H9 (cell line): ENCODE results near the gene PGS1. TPM values are rescaled to one million over a fixed set of nuclear protein-coding genes. Genes with fewer than 3 reads are reported as not detected.

ENCODE experiments used
- DNase-seq: peaks from one replicate; pipeline ENCODE4 v3.0.0-alpha.2; 2017
- H2AFZ ChIP-seq: one replicate; pipeline ENCODE4 v1.6.1; 2013; ENCODE audit warnings: mild to moderate bottlenecking, low read length, control low read depth, moderate library complexity
- H2AK5ac ChIP-seq: 2 replicates; pipeline ENCODE4 v1.6.1; 2013; ENCODE audit warnings: low read length, control low read depth, mixed read lengths; ENCODE audit not compliant: insufficient read length
- H2BK120ac ChIP-seq: one replicate; pipeline ENCODE4 v1.6.1; 2013; ENCODE audit warnings: low read depth, mild to moderate bottlenecking, low read length, control low read depth, inconsistent platforms; ENCODE audit not compliant: poor library complexity, severe bottlenecking
- H2BK12ac ChIP-seq: 2 replicates; pipeline ENCODE4 v1.6.1; 2013; ENCODE audit warnings: low read length, control low read depth, mixed read lengths, low read depth; ENCODE audit not compliant: insufficient read length
- H2BK15ac ChIP-seq: 2 replicates; pipeline ENCODE4 v1.6.1; 2013; ENCODE audit warnings: low read depth, low read length, control low read depth
- H2BK20ac ChIP-seq: one replicate; pipeline ENCODE4 v1.6.1; 2013; ENCODE audit warnings: low read depth, mild to moderate bottlenecking, low read length, control low read depth, inconsistent platforms; ENCODE audit not compliant: poor library complexity, severe bottlenecking
- H2BK5ac ChIP-seq: 2 replicates; pipeline ENCODE4 v1.6.1; 2013; ENCODE audit warnings: low read length, control low read depth, mixed read lengths; ENCODE audit not compliant: insufficient read length
- H3K14ac ChIP-seq: 2 replicates; pipeline ENCODE4 v1.6.1; 2013; ENCODE audit warnings: low read length, control low read depth; ENCODE audit not compliant: insufficient read depth
- H3K18ac ChIP-seq: 2 replicates; pipeline ENCODE4 v1.6.1; 2013; ENCODE audit warnings: low read depth, mild to moderate bottlenecking, mixed read lengths, low read length, control low read depth; ENCODE audit not compliant: insufficient read length
- H3K23ac ChIP-seq: 2 replicates; pipeline ENCODE4 v1.6.1; 2013; ENCODE audit warnings: low read length, control low read depth, mixed read lengths, low read depth; ENCODE audit not compliant: insufficient read length
- H3K23me2 ChIP-seq: 2 replicates; pipeline ENCODE4 v1.6.1; 2013; ENCODE audit warnings: low read depth, mild to moderate bottlenecking, mixed read lengths, low read length, control low read depth; ENCODE audit not compliant: insufficient read length, poor library complexity, severe bottlenecking
- H3K27ac ChIP-seq: 2 replicates; pipeline ENCODE4 v1.5.1; 2013; ENCODE audit warnings: low read length, control low read depth, mixed read lengths, low read depth; ENCODE audit not compliant: insufficient read length
- H3K27me3 ChIP-seq: 2 replicates; pipeline ENCODE4 v1.6.1; 2013; ENCODE audit warnings: low read length, control low read depth, inconsistent platforms; ENCODE audit not compliant: insufficient read depth
- H3K4ac ChIP-seq: 2 replicates; pipeline ENCODE4 v1.6.1; 2013; ENCODE audit warnings: low read depth, mild to moderate bottlenecking, control low read depth, inconsistent platforms, low read length, moderate library complexity
- H3K4me1 ChIP-seq: 2 replicates; pipeline ENCODE4 v1.6.1; 2013; ENCODE audit warnings: low read length, control low read depth, inconsistent platforms; ENCODE audit not compliant: insufficient read depth
- H3K4me2 ChIP-seq: 2 replicates; pipeline ENCODE4 v1.6.1; 2013; ENCODE audit warnings: low read length, control low read depth, mixed read lengths; ENCODE audit not compliant: insufficient read length, insufficient read depth
- H3K56ac ChIP-seq: 2 replicates; pipeline ENCODE4 v1.6.1; 2013; ENCODE audit warnings: low read depth, mild to moderate bottlenecking, mixed read lengths, low read length, control low read depth; ENCODE audit not compliant: insufficient read length
- H3K79me1 ChIP-seq: 2 replicates; pipeline ENCODE4 v1.6.1; 2013; ENCODE audit warnings: low read depth, mild to moderate bottlenecking, moderate library complexity, low read length, control low read depth, inconsistent platforms; ENCODE audit not compliant: insufficient read depth, poor library complexity, severe bottlenecking
- H3K79me2 ChIP-seq: 2 replicates; pipeline ENCODE4 v1.6.1; 2013; ENCODE audit warnings: low read length, control low read depth, inconsistent platforms; ENCODE audit not compliant: insufficient read depth
- H3K9ac ChIP-seq: 2 replicates; pipeline ENCODE4 v1.6.1; 2013; ENCODE audit warnings: low read length, control low read depth, mixed read lengths; ENCODE audit not compliant: insufficient read length; ENCODE audit errors: extremely low read depth
- H3K9me3 ChIP-seq: one replicate; pipeline ENCODE4 v1.6.1; 2013; ENCODE audit warnings: low read depth, low read length, inconsistent platforms; ENCODE audit not compliant: control insufficient read depth
- H3T11ph ChIP-seq: one replicate; pipeline ENCODE4 v1.6.1; 2013; ENCODE audit warnings: mild to moderate bottlenecking, low read length, control low read depth, inconsistent platforms
- H4K20me1 ChIP-seq: one replicate; pipeline ENCODE4 v1.6.1; 2013; ENCODE audit not compliant: control insufficient read depth, insufficient read length, insufficient read depth
- H4K5ac ChIP-seq: 2 replicates; pipeline ENCODE4 v1.6.1; 2013; ENCODE audit warnings: low read depth, mild to moderate bottlenecking, mixed read lengths, low read length, control low read depth; ENCODE audit not compliant: insufficient read length
- H4K8ac ChIP-seq: replicated peaks from 2 replicates; pipeline ENCODE4 v1.6.1; 2013; ENCODE audit warnings: low read length, control low read depth, mixed read lengths, low read depth; ENCODE audit not compliant: insufficient read length
- H4K91ac ChIP-seq: 2 replicates; pipeline ENCODE4 v1.6.1; 2013; ENCODE audit warnings: low read depth, mild to moderate bottlenecking, moderate library complexity, mixed read lengths, low read length, control low read depth; ENCODE audit not compliant: insufficient read length
- H3K27ac Mint-ChIP-seq, 3 experiments: 2 replicates in 2 of 3; 3 replicates in 1 of 3; pipeline ENCODE4 v1.8.0; 2020 to 2021; ENCODE audit warnings: mixed read lengths in 3 of 3, mild to moderate bottlenecking in 1 of 3, moderate library complexity in 1 of 3
- H3K27me3 Mint-ChIP-seq: 2 replicates; pipeline ENCODE4 v1.8.0; 2021; ENCODE audit warnings: low read depth, mild to moderate bottlenecking, moderate library complexity, mixed read lengths
- H3K36me3 Mint-ChIP-seq, 3 experiments: 2 replicates in 2 of 3; 3 replicates in 1 of 3; pipeline ENCODE4 v1.8.0; 2020 to 2021; ENCODE audit warnings: low read depth in 3 of 3, mixed read lengths in 3 of 3; ENCODE audit not compliant: insufficient read depth in 1 of 3
- H3K4me1 Mint-ChIP-seq, 2 experiments: 2 replicates each; pipeline ENCODE4 v1.8.0; 2020; ENCODE audit warnings: mixed read lengths in 2 of 2
- H3K4me3 Mint-ChIP-seq, 2 experiments: 2 replicates in 1 of 2; 3 replicates in 1 of 2; pipeline ENCODE4 v1.8.0; 2020 to 2021; ENCODE audit warnings: mild to moderate bottlenecking in 2 of 2, mixed read lengths in 2 of 2, moderate library complexity in 1 of 2
- H3K9me3 Mint-ChIP-seq, 2 experiments: 2 replicates in 1 of 2; 3 replicates in 1 of 2; pipeline ENCODE4 v1.8.0; 2020; ENCODE audit warnings: mild to moderate bottlenecking in 2 of 2, mixed read lengths in 2 of 2, moderate library complexity in 1 of 2
- CTCF ChIP-seq: fragments of 200-600 bp; sonication (generic); conservative IDR thresholded peaks from 3 replicates; pipeline ENCODE4 v1.8.0; 2021; ENCODE audit warnings: antibody characterized with exemption, mild to moderate bottlenecking
- WGBS: extraction: QIAGEN DNeasy Blood & Tissue Kit; methylation state at CpG from one replicate; pipeline ENCODE4 v1.1.7; 2013; ENCODE audit warnings: missing lambda C conversion rate, low lambda C conversion rate, mixed read lengths; ENCODE audit not compliant: insufficient read length; ENCODE audit errors: extremely low coverage; 5-methylcytosine and 5-hydroxymethylcytosine counted together
- total RNA-seq: library from RNA; stranded (reverse); gene quantifications from 2 replicates; pipeline ENCODE4 v1.2.1, GENCODE V29; 2021

The PGS1 gene
- total RNA-seq, 1 experiment from 2014 or later, result 45.7 TPM

DNA sequence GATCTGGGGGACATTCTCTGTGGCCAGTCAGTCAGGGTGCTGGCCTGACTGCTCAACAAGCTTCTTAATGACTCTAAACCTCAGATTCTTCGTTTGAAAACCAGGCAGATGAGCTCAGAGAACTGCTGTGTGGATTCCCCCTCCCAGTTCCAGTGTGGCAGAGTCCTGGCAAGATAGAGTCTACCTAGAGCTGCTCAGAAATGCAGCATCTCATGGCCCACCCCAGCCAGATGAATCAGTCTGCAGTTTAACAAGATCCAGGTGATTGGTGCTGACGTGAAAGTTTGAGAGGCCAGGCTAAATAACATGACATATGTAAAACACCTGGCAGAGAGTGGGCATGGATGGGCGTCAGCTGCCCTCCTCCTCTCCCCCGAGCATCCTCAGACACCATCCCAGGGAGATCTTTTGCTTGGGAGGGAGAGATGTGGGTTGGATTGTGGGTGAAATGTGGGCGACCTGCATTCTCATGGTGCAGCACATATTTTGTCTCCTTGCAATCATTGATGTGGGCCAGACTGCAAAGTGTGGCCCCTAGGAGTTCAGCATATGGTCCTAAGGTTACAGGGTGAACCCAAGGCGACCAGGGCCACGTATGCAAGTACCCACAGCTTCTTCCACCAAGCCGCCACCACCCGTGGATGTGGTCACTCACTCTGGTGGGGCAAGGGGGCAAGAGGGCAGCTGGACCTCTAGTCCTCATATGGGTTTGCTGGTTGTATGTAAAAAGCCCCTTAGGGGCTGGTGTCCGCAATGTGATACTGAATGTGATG, 38.1 kb upstream of the PGS1 start:
- Mint-ChIP-seq H3K27ac (no peak overlapping the region), H3K9me3 (no peaks in the 10 kb centered on the region)
- DNase-seq, result no peak

More for the DNA sequence above, 38.1 kb upstream of the PGS1 start:
- no peak overlapping the region for H3K18ac ChIP-seq
- no peaks in the 10 kb centered on the region for H3K23me2 ChIP-seq
- no peak overlapping the region for H3T11ph ChIP-seq
- no peak overlapping the region for H2AFZ ChIP-seq
- H3K9ac ChIP-seq, result no peak overlapping the region
- no peak overlapping the region for H3K14ac ChIP-seq
- no peaks in the 10 kb centered on the region for H3K27me3 ChIP-seq
- H2BK5ac ChIP-seq, result no peak overlapping the region
- no peak overlapping the region for H3K27ac ChIP-seq
- no peak overlapping the region for H2BK20ac ChIP-seq
- TF ChIP-seq CTCF, result no peak
- H3K4me3 Mint-ChIP-seq, result peak overlapping the region in 1 of 2 experiments; percentile 34; a peak in 3 of 5 replicates
- H3K36me3 Mint-ChIP-seq, result no peaks in the 10 kb centered on the region
- H4K20me1 ChIP-seq, result no peaks in the 10 kb centered on the region
- no peaks in the 10 kb centered on the region for H3K79me2 ChIP-seq
- no peak overlapping the region for H2BK15ac ChIP-seq
- no CpG with 5 or more reads among the region's 10 CpGs for WGBS
- H3K4ac ChIP-seq, result no peak overlapping the region
- H2AK5ac ChIP-seq, result no peak overlapping the region
- no peak overlapping the region for H2BK120ac ChIP-seq
- H3K79me1 ChIP-seq, result no peaks in the 10 kb centered on the region
- peaks cover 46% of the 10 kb centered on the region for H3K27me3 Mint-ChIP-seq
- H3K23ac ChIP-seq, result no peak overlapping the region
- no peak overlapping the region for H4K5ac ChIP-seq
- H3K4me2 ChIP-seq, result no peak overlapping the region
- H2BK12ac ChIP-seq, result no peak overlapping the region
- H3K4me1 Mint-ChIP-seq, result peaks cover 14 to 19% of the 10 kb centered on the region in 2 experiments
- H4K91ac ChIP-seq, result no peak overlapping the region
- H3K9me3 ChIP-seq, result no peaks in the 10 kb centered on the region
- H3K56ac ChIP-seq, result no peak overlapping the region
- H3K4me1 ChIP-seq, result no peaks in the 10 kb centered on the region; the same call in 1 of the 2 replicates
- H4K8ac ChIP-seq, result no peak overlapping the region
